Measurements from ENCODE around the gene CFAP46.

DNA sequence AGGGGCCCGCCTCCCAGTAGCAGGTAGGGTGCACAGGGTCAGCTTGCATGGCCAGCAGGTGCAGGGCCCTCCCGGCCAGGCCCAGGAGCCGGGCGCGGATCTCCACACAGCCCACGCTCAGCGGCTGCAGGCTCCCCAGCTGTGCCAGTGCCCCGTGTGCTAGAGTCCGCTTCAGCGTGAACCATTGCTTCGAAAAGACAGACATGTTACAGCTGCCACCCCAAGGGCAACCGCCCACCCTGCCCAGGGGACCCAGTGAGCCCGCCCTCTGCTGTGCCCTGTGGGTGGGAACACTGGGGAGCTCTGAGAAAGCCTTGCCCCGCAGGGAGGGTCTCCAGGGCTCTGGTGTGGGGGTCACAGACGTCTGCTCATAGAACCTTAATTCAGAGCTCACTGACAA is 92.1 kb downstream of the CFAP46 start:
- TF ChIP-seq ARID2 (IDR thresholded peaks at IDR 0.05) (no peak), ZNF184 (CRISPR knock-in tag; IDR thresholded peaks at IDR 0.05) (no peak), FOS (IDR thresholded peaks at IDR 0.05; ENCODE audit: extremely low read depth, insufficient read length) (no peak), NFE2L1 (tag; IDR thresholded peaks at IDR 0.05; ENCODE audit: borderline replicate concordance, low read depth) (no peak), BRD4 (IDR thresholded peaks at IDR 0.05) (no peak)
